Measurements from ENCODE around the gene CLSTN3. TPM values are rescaled to one million over a fixed set of nuclear protein-coding genes. Genes with fewer than 3 reads are reported as not detected.

The CLSTN3 gene
- total RNA-seq, 1 donor = 13.6 TPM

DNA sequence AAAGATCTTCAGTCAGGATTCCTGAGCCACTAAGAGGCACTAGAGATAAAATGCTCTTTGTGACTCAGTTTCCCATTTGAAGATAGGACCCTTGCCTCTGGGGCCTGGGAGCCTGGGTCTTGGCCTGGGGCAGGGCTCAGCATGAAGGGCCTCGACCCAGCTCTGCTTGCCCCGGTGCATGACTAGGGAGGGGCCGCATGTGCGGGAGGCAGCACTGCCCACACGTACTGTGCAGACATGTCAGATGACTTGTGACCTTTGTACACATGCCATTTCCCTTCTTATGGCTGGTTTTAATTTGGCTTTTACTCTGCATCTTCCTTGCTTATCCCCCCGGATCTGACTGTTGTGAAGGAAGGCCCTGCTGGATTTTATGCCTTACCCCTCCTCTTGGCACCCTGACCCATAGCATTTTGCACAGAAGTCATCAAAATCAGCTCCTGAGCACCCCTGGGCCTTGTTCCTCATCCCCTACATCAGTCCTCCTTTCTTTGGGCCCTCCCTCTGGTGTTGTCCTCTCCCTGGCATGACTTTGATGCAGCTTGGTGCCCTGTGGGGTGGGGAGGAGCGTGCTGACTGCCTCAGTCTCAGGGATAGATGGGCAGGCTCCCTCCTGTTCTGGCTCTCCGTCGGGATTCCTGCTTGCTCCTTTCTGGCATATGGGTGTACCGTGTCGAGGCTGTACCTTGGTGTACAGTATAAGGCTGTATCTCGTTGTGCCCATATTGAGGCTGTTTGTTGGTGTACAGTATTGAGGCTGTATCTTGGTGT lies 4.4 kb downstream of the CLSTN3 start:
- TF ChIP-seq, protein P1, sequence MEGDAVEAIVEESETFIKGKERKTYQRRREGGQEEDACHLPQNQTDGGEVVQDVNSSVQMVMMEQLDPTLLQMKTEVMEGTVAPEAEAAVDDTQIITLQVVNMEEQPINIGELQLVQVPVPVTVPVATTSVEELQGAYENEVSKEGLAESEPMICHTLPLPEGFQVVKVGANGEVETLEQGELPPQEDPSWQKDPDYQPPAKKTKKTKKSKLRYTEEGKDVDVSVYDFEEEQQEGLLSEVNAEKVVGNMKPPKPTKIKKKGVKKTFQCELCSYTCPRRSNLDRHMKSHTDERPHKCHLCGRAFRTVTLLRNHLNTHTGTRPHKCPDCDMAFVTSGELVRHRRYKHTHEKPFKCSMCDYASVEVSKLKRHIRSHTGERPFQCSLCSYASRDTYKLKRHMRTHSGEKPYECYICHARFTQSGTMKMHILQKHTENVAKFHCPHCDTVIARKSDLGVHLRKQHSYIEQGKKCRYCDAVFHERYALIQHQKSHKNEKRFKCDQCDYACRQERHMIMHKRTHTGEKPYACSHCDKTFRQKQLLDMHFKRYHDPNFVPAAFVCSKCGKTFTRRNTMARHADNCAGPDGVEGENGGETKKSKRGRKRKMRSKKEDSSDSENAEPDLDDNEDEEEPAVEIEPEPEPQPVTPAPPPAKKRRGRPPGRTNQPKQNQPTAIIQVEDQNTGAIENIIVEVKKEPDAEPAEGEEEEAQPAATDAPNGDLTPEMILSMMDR (IDR thresholded peaks at IDR 0.05; ENCODE audit: insufficient read depth, low read length) = no peak
- no peak for DNase-seq (ENCODE audit: low read depth)

DNA sequence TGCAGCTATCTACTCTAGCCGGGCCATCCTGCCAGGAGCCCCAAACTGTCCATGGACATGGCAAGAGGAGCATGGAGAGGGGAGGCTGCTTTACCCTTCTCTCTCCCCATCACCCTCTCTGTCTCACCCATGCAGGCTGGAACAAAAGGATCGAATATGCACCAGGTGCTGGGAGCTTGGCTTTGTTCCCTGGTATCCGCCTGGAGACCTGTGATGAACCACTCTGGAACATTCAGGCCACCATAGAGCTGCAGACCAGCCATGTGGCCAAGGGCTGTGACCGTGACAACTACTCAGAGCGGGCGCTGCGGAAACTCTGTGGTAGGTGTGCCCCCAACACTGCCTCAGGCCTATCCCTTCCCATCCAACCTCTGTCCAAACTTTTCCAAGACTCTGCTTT lies 5.9 kb downstream of the CLSTN3 start:
- H3K4me3 ChIP-seq (ENCODE audit: low read depth, low read length) = no peak overlapping the region
- DNase-seq (ENCODE audit: low read depth) = no peak
- TF ChIP-seq, protein P1 (IDR thresholded peaks at IDR 0.05; ENCODE audit: insufficient read depth, low read length) = no peak

More for the DNA sequence above, 4.4 kb downstream of the CLSTN3 start:
- H3K4me3 ChIP-seq (ENCODE audit: low read depth, low read length) = no peak overlapping the region

DNA sequence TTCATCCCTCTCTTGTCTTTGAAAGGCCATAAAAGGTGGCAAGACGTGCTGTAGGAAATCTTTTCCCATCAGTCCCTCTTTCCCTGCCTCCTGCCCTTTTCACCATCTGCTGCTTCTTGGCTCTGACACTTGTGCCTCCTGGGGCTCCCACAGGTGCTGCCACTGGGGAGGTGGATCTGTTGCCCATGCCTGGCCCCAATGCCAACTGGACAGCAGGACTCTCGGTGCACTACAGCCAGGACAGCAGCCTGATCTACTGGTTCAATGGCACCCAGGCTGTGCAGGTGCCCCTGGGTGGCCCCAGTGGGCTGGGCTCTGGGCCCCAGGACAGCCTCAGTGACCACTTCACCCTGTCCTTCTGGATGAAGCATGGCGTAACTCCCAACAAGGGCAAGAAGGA lies 6.5 kb downstream of the CLSTN3 start:
- DNase-seq (ENCODE audit: low read depth) = no peak
- TF ChIP-seq, protein P1 (IDR thresholded peaks at IDR 0.05; ENCODE audit: insufficient read depth, low read length) = no peak
- H3K4me3 ChIP-seq (ENCODE audit: low read depth, low read length) = no peak overlapping the region

DNA sequence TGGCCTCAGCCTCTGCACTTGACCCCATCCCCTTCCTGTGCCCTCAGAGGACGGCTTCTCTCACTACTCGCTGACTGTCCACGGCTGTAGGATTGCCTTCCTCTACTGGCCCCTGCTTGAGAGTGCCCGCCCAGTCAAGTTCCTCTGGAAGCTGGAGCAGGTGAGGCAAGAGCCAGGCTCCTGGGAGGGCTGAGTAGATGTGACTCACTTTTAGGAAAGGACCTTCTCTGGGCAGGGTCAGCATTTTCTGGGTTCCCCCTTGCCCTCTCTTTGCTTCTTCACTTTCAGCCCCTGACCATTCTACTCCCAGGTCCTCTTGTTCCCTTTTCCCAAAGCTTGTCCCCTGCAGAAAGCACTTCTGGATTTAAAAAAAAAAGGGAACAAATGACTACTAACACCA lies 7.7 kb downstream of the CLSTN3 start:
- TF ChIP-seq, protein P1 (IDR thresholded peaks at IDR 0.05; ENCODE audit: insufficient read depth, low read length) = no peak
- H3K4me3 ChIP-seq (ENCODE audit: low read depth, low read length) = no peak overlapping the region
- no peak for DNase-seq (ENCODE audit: low read depth)

DNA sequence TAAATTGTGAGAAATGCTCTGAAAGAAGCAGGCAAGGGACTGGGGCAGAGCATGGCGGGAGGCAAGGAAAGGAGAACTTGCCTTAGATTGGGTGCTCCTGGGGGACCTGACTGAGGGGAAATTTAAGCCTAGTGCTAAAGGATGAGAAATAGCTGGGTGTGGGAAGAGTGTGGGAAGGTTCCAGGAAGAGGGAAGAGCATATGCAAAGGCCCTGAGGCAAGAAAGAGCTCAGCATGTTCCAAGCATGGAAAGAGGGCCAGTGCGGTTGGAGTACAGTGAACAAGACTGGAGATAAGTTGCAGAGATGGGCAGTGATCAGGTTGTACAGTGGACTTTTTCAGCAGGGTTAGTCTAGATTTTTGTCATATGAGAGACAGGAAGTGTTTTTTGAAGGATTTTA lies 9.0 kb downstream of the CLSTN3 start:
- no peak for DNase-seq (ENCODE audit: low read depth)
- TF ChIP-seq, protein P1 (IDR thresholded peaks at IDR 0.05; ENCODE audit: insufficient read depth, low read length) = no peak
- no peak overlapping the region for H3K4me3 ChIP-seq (ENCODE audit: low read depth, low read length)

DNA sequence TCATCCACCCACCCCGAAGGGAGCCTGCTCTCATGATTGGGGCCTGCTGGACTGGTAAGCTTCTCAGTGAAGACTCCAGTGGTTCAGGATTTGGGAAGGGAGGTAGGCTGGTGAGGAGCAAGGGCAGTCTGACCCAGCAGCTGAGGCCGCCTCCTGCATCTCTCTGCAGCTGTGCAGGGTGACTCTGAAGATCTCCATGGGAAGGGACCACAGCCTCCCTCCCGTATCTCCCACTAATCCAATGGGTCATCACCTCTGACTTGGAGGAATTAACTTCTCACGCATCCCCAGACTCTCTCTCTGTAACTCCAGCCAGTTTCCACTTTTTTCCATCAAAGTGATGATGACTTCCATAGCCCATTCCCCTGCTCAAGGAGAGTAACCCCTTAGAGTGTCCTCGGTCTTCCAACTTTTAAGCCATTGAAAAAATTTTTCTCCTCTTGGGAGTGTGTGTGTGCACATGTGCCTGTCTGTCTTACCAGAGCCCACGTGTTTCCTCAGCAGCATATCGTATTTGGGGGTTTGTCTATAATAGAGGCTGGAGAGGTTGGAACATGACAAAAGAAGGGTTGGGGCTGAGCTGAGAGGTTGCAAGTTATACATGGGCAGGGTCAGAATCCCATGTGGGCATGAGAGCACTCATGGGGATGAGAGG lies 11.3 kb downstream of the CLSTN3 start:
- no peak for DNase-seq (ENCODE audit: low read depth)
- TF ChIP-seq, protein P1 (IDR thresholded peaks at IDR 0.05; ENCODE audit: insufficient read depth, low read length) = no peak
- no peak overlapping the region for H3K4me3 ChIP-seq (ENCODE audit: low read depth, low read length)
